K562 (cell line): Measurements from ENCODE around the gene TENT5A. TPM values are rescaled to one million over a fixed set of nuclear protein-coding genes. Genes with fewer than 3 reads are reported as not detected.

Experiments
- ATAC-seq: fragments of 200-7000 bp; cut with Tn5 transposase; 3 replicates; pipeline ENCODE4 v1.9.1; 2020; ENCODE audit warnings: moderate library complexity
- BruUV-seq: library from RNA; stranded (reverse); fragments of 400-500 nt; replicated peaks from 2 replicates; lab custom pipeline; 2021; lab: Mats Ljungman, UMichigan
- CTCF ChIA-PET: fragments of 300-600 bp; formaldehyde crosslinking; extraction: SDS; loops from one replicate; lab custom pipeline; 2021; ENCODE audit warnings: low intra/inter-chr PET ratio; lab: Yijun Ruan, JAX
- POLR2A ChIA-PET: fragments of 300-600, 350-650 bp; sonication (Branson Sonifier 250); formaldehyde crosslinking; extraction: SDS; loops from one replicate; lab custom pipeline; 2021; ENCODE audit warnings: antibody characterized with exemption, inconsistent platforms; lab: Yijun Ruan, JAX
- DNase-seq, 4 experiments: peaks; one replicate each; pipeline versions ENCODE4 v3.0.0 to v3.0.0-alpha.2; 2011 to 2018; ENCODE audit warnings: low spot score in 3 of 4, mixed read lengths in 3 of 4; ENCODE audit errors: extremely low read depth in 1 of 4
- FAIRE-seq: peaks from 2 replicates; lab custom pipeline; 2011; peaks lifted over from hg19 to GRCh38; lab: Jason Lieb, UNC
- H2AFZ ChIP-seq: 2 replicates; pipeline ENCODE4 v1.6.0; 2011; ENCODE audit warnings: low read depth, low read length, control low read depth, inconsistent platforms
- H3K27ac ChIP-seq: fragments of 200-600 bp; 3 replicates; pipeline ENCODE4 v1.8.0; 2011; ENCODE audit warnings: low read depth, mild to moderate bottlenecking, control low read depth, inconsistent platforms, low read length, moderate library complexity, mixed read lengths; ENCODE audit errors: extremely low read depth
- H3K27me3 ChIP-seq, 2 experiments: fragments of 300-600 bp in 1 of 2; 2 replicates in 1 of 2; 3 replicates in 1 of 2; pipeline versions ENCODE4 v1.6.0 to v1.8.0; 2011; ENCODE audit warnings: inconsistent platforms in 2 of 2, low read length in 2 of 2, mild to moderate bottlenecking in 1 of 2, mixed read lengths in 1 of 2, moderate library complexity in 1 of 2; ENCODE audit not compliant: control insufficient read depth in 2 of 2, insufficient read depth in 2 of 2
- H3K36me3 ChIP-seq: fragments of 300-600 bp; 3 replicates; pipeline ENCODE4 v1.8.0; 2011; ENCODE audit warnings: mild to moderate bottlenecking, low read length, inconsistent platforms; ENCODE audit not compliant: control insufficient read depth, insufficient read depth
- H3K4me1 ChIP-seq, 2 experiments: fragments of 200-600 bp in 1 of 2; replicated peaks in 1 of 2; 2 replicates in 1 of 2; 3 replicates in 1 of 2; pipeline versions ENCODE4 v1.5.1 to v1.8.0; 2011; ENCODE audit warnings: inconsistent platforms in 2 of 2, low read length in 2 of 2, mild to moderate bottlenecking in 1 of 2, mixed read lengths in 1 of 2, moderate library complexity in 1 of 2; ENCODE audit not compliant: control insufficient read depth in 2 of 2, insufficient read depth in 2 of 2
- H3K4me2 ChIP-seq: 2 replicates; pipeline ENCODE4 v1.6.1; 2011; ENCODE audit warnings: low read length, control low read depth, inconsistent platforms, mixed read lengths; ENCODE audit not compliant: insufficient read depth
- H3K4me3 ChIP-seq: fragments of 200-600 bp; sonication (generic), shearing (Covaris generic); 2 replicates; pipeline ENCODE4 v1.5.1; 2016; ENCODE audit warnings: control low read depth, inconsistent platforms
- H3K79me2 ChIP-seq: fragments of 200-600 bp; 3 replicates; pipeline ENCODE4 v1.8.0; 2011; ENCODE audit warnings: low read length, inconsistent platforms; ENCODE audit not compliant: control insufficient read depth, insufficient read depth
- H3K9ac ChIP-seq, 2 experiments: 2 replicates each; pipeline versions ENCODE4 v1.6.0 to v1.6.1; 2011; ENCODE audit warnings: low read depth in 2 of 2, low read length in 2 of 2, control low read depth in 1 of 2, inconsistent platforms in 1 of 2, mild to moderate bottlenecking in 1 of 2, mixed read lengths in 1 of 2; ENCODE audit not compliant: insufficient read depth in 1 of 2
- H3K9me1 ChIP-seq: one replicate; pipeline ENCODE4 v1.6.0; 2011; ENCODE audit warnings: inconsistent platforms, mild to moderate bottlenecking, low read length, moderate library complexity; ENCODE audit not compliant: control insufficient read depth, insufficient read depth
- H3K9me3 ChIP-seq: replicated peaks from 2 replicates; pipeline ENCODE4 v1.5.1; 2011; ENCODE audit warnings: low read depth, low read length, inconsistent platforms; ENCODE audit not compliant: control insufficient read depth, insufficient read depth
- H4K20me1 ChIP-seq: replicated peaks from 2 replicates; pipeline ENCODE4 v1.6.1; 2011; ENCODE audit warnings: low read length, inconsistent platforms, mixed read lengths; ENCODE audit not compliant: control insufficient read depth, insufficient read depth
- CBFA2T3 ChIP-seq: fragments of 450-650 bp; IDR thresholded peaks from 2 replicates; pipeline ENCODE4 v1.6.1; 2017
- CCNT2 ChIP-seq: IDR thresholded peaks from 2 replicates; pipeline ENCODE4 v1.6.1; 2011; ENCODE audit warnings: borderline replicate concordance, low read depth, mild to moderate bottlenecking, moderate library complexity, mixed read lengths, low read length; ENCODE audit not compliant: insufficient read length; ENCODE audit errors: extremely low read depth
- CHD2 ChIP-seq: IDR thresholded peaks from 2 replicates; pipeline ENCODE4 v1.6.1; 2011; ENCODE audit warnings: low read depth, low read length
- ERF ChIP-seq: fragments of 450-650 bp; formaldehyde crosslinking; IDR thresholded peaks from 2 replicates; pipeline ENCODE4 v1.4.0; 2020; ENCODE audit warnings: mild to moderate bottlenecking, mixed read lengths
- SP2 ChIP-seq: IDR thresholded peaks from 2 replicates; pipeline ENCODE4 v1.6.1; 2011; ENCODE audit warnings: mild to moderate bottlenecking, low read depth, low read length, moderate library complexity; ENCODE audit not compliant: poor library complexity, severe bottlenecking; ENCODE audit errors: extremely low read depth
- ZNF589 ChIP-seq: fragments of 200-800 bp; sonication (Bioruptor generic); IDR thresholded peaks from 2 replicates; pipeline ENCODE4 v1.6.1; 2016; ENCODE audit warnings: low read depth, missing genetic modification characterization, missing compliant biosample characterization
- ZNF644 ChIP-seq: fragments of 200-800 bp; sonication (Bioruptor generic); IDR thresholded peaks from 2 replicates; pipeline ENCODE4 v1.6.1; 2016; ENCODE audit warnings: low read depth, missing genetic modification characterization, missing compliant biosample characterization
- whole genome bisulfite sequencing: fragments of 100-300 bp; shearing (Covaris generic); methylation state at CpG from one replicate; pipeline ENCODE4 v1.1.6; 2016; ENCODE audit warnings: low coverage, mixed read lengths; ENCODE audit not compliant: insufficient coverage; ENCODE audit errors: missing lambda C conversion rate; 5-methylcytosine and 5-hydroxymethylcytosine counted together
- in situ Hi-C: fragments of 300-500 bp; cut with MboI; formaldehyde crosslinking; loops from 4 replicates; pipeline ENCODE4 v1.15.0; 2018; ENCODE audit warnings: inconsistent platforms, mixed read lengths
- intact Hi-C: fragments of 100-400 bp; cut with micrococcal nuclease; formaldehyde crosslinking; loops from 2 replicates; pipeline ENCODE4 v1.14.2; 2022
- polyA plus RNA-seq, 8 experiments: library from polyadenylated mRNA; depleted of rRNA in 4 of 8; stranded (reverse) in 5 of 8; unstranded in 3 of 8; fragments of >200 nt; fragmentation: Nextera tagmentation in 2 of 8; fragmentation: Illumina TruSeq in 1 of 8; extraction: Ambion mirVana in 2 of 8; extraction: Trizol in 1 of 8; gene quantifications; 2 replicates each; pipeline versions ENCODE4 v1.2.1 to v1.2.3, GENCODE V29; 2011 to 2014; ENCODE audit warnings: inconsistent platforms in 1 of 8, missing spikeins in 1 of 8
- total RNA-seq, 7 experiments: library from RNA; depleted of rRNA in 6 of 7; stranded (reverse); fragments of >200 nt in 6 of 7; fragmentation: Illumina TruSeq in 2 of 7; extraction: Trizol in 2 of 7; gene quantifications; 2 replicates each; pipeline versions ENCODE4 v1.2.1 to v1.2.3, GENCODE V29; 2011 to 2021; ENCODE audit warnings: low replicate concordance in 1 of 7

The TENT5A gene
- total and polyA plus RNA-seq, 9 of the 15 experiments (the other 6 are each of a cell fraction or from before 2014, with no cell fraction given), result 0.77 to 2.3 (median 1.3) TPM

DNA sequence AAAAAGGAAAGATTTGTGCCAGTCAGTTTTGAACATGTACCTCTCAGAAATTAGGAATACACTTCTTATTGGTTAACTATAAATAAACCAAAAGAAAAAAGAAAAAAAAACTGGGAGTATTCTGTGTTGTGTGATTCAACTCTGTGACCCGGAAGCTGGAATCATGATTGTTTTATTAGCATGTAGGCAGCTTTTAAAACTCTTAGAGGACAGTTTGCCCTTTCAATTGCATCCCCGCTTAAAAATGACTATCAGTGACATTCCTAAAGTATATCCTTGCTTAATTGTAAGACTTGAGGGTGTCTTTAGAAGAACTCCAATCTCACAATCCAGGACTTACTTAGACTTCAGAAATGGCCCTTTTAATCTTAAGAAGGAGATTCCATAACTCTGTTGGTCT lies 29.1 kb upstream of the TENT5A start:
- TF ChIP-seq CBFA2T3 (no peak), CCNT2 (no peak), SP2 (no peak), CHD2 (no peak), ZNF644 (tag) (no peak), ERF (no peak), ZNF589 (CRISPR knock-in tag) (no peak)
- TF ChIP-seq, all 486 proteins: peak for 0
- no peaks in the 10 kb centered on the region for H3K36me3 ChIP-seq
- H3K27me3 ChIP-seq, result no peaks in the 10 kb centered on the region
- POLR2A ChIA-PET, result no interaction called here
- WGBS, result 0% methylated on average over 2 of the region's 2 CpGs
- no peak overlapping the region for H3K27ac ChIP-seq
- no peak overlapping the region for H3K4me3 ChIP-seq
- no peaks in the 10 kb centered on the region for H3K4me1 ChIP-seq
- no peak for ATAC-seq
- in situ Hi-C loops (no loop called here), intact Hi-C loops (no loop called here)
- CTCF ChIA-PET, result no interaction called here
- no peak overlapping the region for H3K9ac ChIP-seq
- H3K9me1 ChIP-seq, result no peaks in the 10 kb centered on the region
- H4K20me1 ChIP-seq, result no peaks in the 10 kb centered on the region
- no peak for FAIRE-seq
- H3K79me2 ChIP-seq, result no peaks in the 10 kb centered on the region
- no TSS peak for BruUV-seq
- H3K4me2 ChIP-seq, result no peak overlapping the region
- no peak for DNase-seq
- no peak overlapping the region for H2AFZ ChIP-seq
- H3K9me3 ChIP-seq, result no peaks in the 10 kb centered on the region
